ENCODE data around the gene LGI4.

Gene LGI4

DNA sequence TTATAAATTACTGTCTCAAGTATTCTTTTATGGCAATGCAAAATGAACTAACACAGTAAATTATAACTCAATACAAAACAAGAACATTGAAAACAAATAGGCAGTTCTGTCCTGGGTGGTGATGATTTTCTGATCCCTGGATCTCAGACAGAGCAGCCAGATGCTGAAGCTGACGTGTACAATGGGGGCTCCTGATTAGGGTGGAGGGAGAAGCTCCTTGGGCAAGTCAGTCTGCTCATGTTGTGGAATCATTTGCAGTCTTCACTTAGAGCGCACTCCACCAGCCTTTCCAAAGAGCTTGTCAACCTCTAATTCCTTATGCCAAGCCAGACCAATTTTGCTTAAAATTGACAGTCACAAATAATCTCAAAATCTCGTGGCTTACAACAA is 41.3 kb upstream of the LGI4 start:
- TF ChIP-seq CTCF (IDR thresholded peaks at IDR 0.05; ENCODE audit: insufficient read depth, low read length, missing control alignments): no peak
- ChIA-PET CTCF (no interaction called here), POLR2A (no interaction called here)
- DNase-seq (ENCODE audit: low read depth, low spot score): no peak
- no peak overlapping the region for H3K4me3 ChIP-seq (ENCODE audit: low read depth, low read length)

GRCh38 chr19:35174226-35174625 is 39.4 kb upstream of the LGI4 start:
- no peak overlapping the region for H3K4me3 ChIP-seq (ENCODE audit: low read depth, low read length)
- TF ChIP-seq CTCF (IDR thresholded peaks at IDR 0.05; ENCODE audit: insufficient read depth, low read length, missing control alignments): no peak
- no peak for DNase-seq (ENCODE audit: low read depth, low spot score)
- POLR2A ChIA-PET: no interaction called here
- CTCF ChIA-PET: interaction anchor here (1.4 kb wide), 1 partner anchor 32 kb away, joined by 3 read pairs; no protein-coding TSS in a partner anchor

GRCh38 chr19:35171730-35172129 is 36.9 kb upstream of the LGI4 start:
- ChIA-PET POLR2A (no interaction called here), CTCF (interaction anchor here (1.5 kb wide), 1 partner anchor 128 kb away, joined by 5 read pairs; no protein-coding TSS in a partner anchor)
- H3K4me3 ChIP-seq (ENCODE audit: low read depth, low read length): no peak overlapping the region
- no peak for DNase-seq (ENCODE audit: low read depth, low spot score)
- TF ChIP-seq CTCF (IDR thresholded peaks at IDR 0.05; ENCODE audit: insufficient read depth, low read length, missing control alignments): no peak

DNA sequence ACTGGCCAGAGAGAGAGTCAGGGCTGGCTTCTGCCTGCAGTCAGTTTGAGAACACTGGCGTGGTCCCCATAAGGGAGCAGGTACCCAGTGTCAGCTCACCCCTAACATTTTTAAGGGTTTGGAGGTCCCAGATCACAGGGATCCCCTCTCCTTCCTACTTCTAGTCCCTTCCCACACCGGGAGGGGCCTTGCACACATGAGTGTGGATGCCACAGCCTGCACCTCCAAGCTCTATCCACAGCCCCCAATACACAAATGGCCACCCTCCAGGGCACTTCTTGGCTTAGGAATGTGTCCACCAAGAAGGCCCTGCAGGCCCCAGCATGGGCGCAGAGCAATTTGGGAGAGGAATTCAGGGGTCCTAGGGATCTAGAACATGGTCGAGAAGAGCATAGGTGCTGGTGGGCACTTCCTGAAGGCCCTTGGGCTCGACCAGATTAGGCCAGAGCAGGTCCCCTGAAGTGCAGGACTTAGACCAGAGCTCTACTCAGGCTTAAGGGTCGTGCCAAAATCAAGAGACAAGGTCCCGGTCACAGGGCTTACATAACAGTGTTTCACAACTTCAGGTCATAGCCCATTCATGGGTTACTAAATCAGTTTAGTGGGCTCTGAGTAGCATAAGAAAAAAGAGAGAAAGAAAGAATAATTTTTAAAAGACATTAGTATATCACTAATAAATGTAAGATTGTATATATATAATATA is 35.7 kb upstream of the LGI4 start:
- no peak for TF ChIP-seq CTCF (IDR thresholded peaks at IDR 0.05; ENCODE audit: insufficient read depth, low read length, missing control alignments)
- CTCF ChIA-PET: interaction anchor here (0.8 kb wide), 1 partner anchor 16 kb away, joined by 3 read pairs; the partner anchor contains the start of gene FXYD5
- no peak for DNase-seq (ENCODE audit: low read depth, low spot score)
- POLR2A ChIA-PET: no interaction called here
- no peak overlapping the region for H3K4me3 ChIP-seq (ENCODE audit: low read depth, low read length)

GRCh38 chr19:35169221-35169995 is 34.5 kb upstream of the LGI4 start:
- no peak for DNase-seq (ENCODE audit: low read depth, low spot score)
- no peak overlapping the region for H3K4me3 ChIP-seq (ENCODE audit: low read depth, low read length)
- no peak for TF ChIP-seq CTCF (IDR thresholded peaks at IDR 0.05; ENCODE audit: insufficient read depth, low read length, missing control alignments)
- ChIA-PET POLR2A (interaction anchor here (1.2 kb wide), 2 partner anchors 9 to 13 kb away, joined by 5 read pairs; no protein-coding TSS in a partner anchor), CTCF (interaction anchor here (0.8 to 1.4 kb wide), 2 partner anchors 15 to 28 kb away, joined by 3 read pairs; partner anchors contain the start of gene FXYD5)

- no peak for DNase-seq (ENCODE audit: low read depth, low spot score)
- ChIA-PET POLR2A (no interaction called here), CTCF (no interaction called here)
- H3K4me3 ChIP-seq (ENCODE audit: low read depth, low read length): no peak overlapping the region
- TF ChIP-seq CTCF (IDR thresholded peaks at IDR 0.05; ENCODE audit: insufficient read depth, low read length, missing control alignments): no peak
Observed at GRCh38 chr19:35168196-35168595, 33.3 kb upstream of the LGI4 start.

Measured in AG04449 (cell line).